DMS53 treated with DMSO at 0.1 percent for 48 hours (cell line): ENCODE data around the gene ATP6V0B.

ENCODE experiments used
- DNase-seq: peaks from one replicate; lab custom pipeline; 2025; ENCODE audit not compliant: unreplicated experiment; lab: John Stamatoyannopoulos, UW

The ATP6V0B gene

GRCh38 chr1:43945674-43946235 lies 29.0 kb upstream of the ATP6V0B start:
- DNase-seq: no peak

GRCh38 chr1:43946236-43947060 lies 28.3 kb upstream of the ATP6V0B start, which contains the start of gene IPO13:
IPO13 (plus strand) TSS chr1:43946950; CDS start chr1:43947601, 651 bp downstream.
- DNase-seq: peak; percentile 91

- no peak for DNase-seq
Observed at GRCh38 chr1:43947061-43947873, 27.5 kb upstream of the ATP6V0B start.

GRCh38 chr1:43947874-43948437 lies 26.8 kb upstream of the ATP6V0B start:
- no peak for DNase-seq

GRCh38 chr1:43949678-43950077 lies 25.1 kb upstream of the ATP6V0B start:
- DNase-seq: no peak

GRCh38 chr1:43951021-43951985 lies 23.5 kb upstream of the ATP6V0B start:
- DNase-seq: no peak

- no peak for DNase-seq
Observed at GRCh38 chr1:43952731-43953346, 21.9 kb upstream of the ATP6V0B start.

- DNase-seq: no peak
Observed at GRCh38 chr1:43953361-43953760, 21.4 kb upstream of the ATP6V0B start.

GRCh38 chr1:43954036-43954435 lies 20.7 kb upstream of the ATP6V0B start:
- no peak for DNase-seq

GRCh38 chr1:43956234-43956633 lies 18.5 kb upstream of the ATP6V0B start:
- DNase-seq: no peak

- DNase-seq: no peak
Observed at GRCh38 chr1:43957407-43958040, 17.2 kb upstream of the ATP6V0B start.

GRCh38 chr1:43958351-43959255 lies 16.2 kb upstream of the ATP6V0B start:
- no peak for DNase-seq

GRCh38 chr1:43960798-43961197 lies 14.0 kb upstream of the ATP6V0B start:
- DNase-seq: no peak

- no peak for DNase-seq
Observed at GRCh38 chr1:43961692-43962091, 13.1 kb upstream of the ATP6V0B start.

- no peak for DNase-seq
Observed at GRCh38 chr1:43962324-43962723, 12.4 kb upstream of the ATP6V0B start.

GRCh38 chr1:43963006-43963405 lies 11.8 kb upstream of the ATP6V0B start:
- no peak for DNase-seq

GRCh38 chr1:43963890-43964289 lies 10.9 kb upstream of the ATP6V0B start:
- DNase-seq: no peak

GRCh38 chr1:43965316-43965715 lies 9.4 kb upstream of the ATP6V0B start:
- DNase-seq: no peak
